Liver (tissue), 9 donors: ENCODE results near the gene TRIL. TPM values are rescaled to one million over a fixed set of nuclear protein-coding genes. Genes with fewer than 3 reads are reported as not detected.

Source experiments
- DNase-seq: peaks from one replicate; pipeline ENCODE4 v3.0.0-alpha.2; 2017; ENCODE audit warnings: low spot score
- H3K27ac ChIP-seq, 2 donors: one replicate each; pipeline ENCODE4 v1.7.0; 2013; ENCODE audit warnings: inconsistent platforms in 2 of 2, low read length in 2 of 2, control low read depth in 1 of 2, low read depth in 1 of 2, mild to moderate bottlenecking in 1 of 2
- H3K27me3 ChIP-seq, 4 donors: one replicate each; pipeline versions ENCODE4 v1.6.1 to v1.7.0; 2013; ENCODE audit warnings: low read length in 3 of 4, inconsistent platforms in 1 of 4, mild to moderate bottlenecking in 1 of 4, moderate library complexity in 1 of 4; ENCODE audit not compliant: control insufficient read depth in 4 of 4, insufficient read depth in 4 of 4
- H3K36me3 ChIP-seq, 4 donors: one replicate each; pipeline versions ENCODE4 v1.6.1 to v1.7.0; 2013; ENCODE audit warnings: low read length in 3 of 4, mild to moderate bottlenecking in 3 of 4, low read depth in 1 of 4, moderate library complexity in 1 of 4; ENCODE audit not compliant: control insufficient read depth in 4 of 4, insufficient read depth in 3 of 4
- H3K4me1 ChIP-seq, 4 donors: one replicate each; pipeline versions ENCODE4 v1.6.1 to v1.7.0; 2013; ENCODE audit warnings: low read length in 3 of 4, mild to moderate bottlenecking in 3 of 4, moderate library complexity in 1 of 4; ENCODE audit not compliant: control insufficient read depth in 4 of 4, insufficient read depth in 4 of 4
- H3K4me3 ChIP-seq, 3 donors: one replicate each; pipeline versions ENCODE4 v1.6.1 to v1.7.0; 2013; ENCODE audit warnings: low read length in 3 of 3, control low read depth in 1 of 3, low read depth in 1 of 3, mild to moderate bottlenecking in 1 of 3
- H3K9ac ChIP-seq, 2 donors: one replicate each; pipeline ENCODE4 v1.7.0; 2013; ENCODE audit warnings: low read length in 2 of 2, mild to moderate bottlenecking in 2 of 2, moderate library complexity in 2 of 2, control low read depth in 1 of 2, low read depth in 1 of 2
- H3K9me3 ChIP-seq, 4 donors: one replicate each; pipeline versions ENCODE4 v1.6.1 to v1.7.0; 2013; ENCODE audit warnings: low read length in 3 of 4; ENCODE audit not compliant: control insufficient read depth in 4 of 4
- EGR1 ChIP-seq, 2 donors: IDR thresholded peaks; 2 replicates each; pipeline ENCODE4 v1.6.1; 2016 to 2018; ENCODE audit warnings: antibody characterized with exemption in 2 of 2, low read depth in 2 of 2
- FOXA2 ChIP-seq: IDR thresholded peaks from 2 replicates; pipeline ENCODE4 v1.6.1; 2016; ENCODE audit warnings: antibody characterized with exemption
- GABPA ChIP-seq, 2 donors: IDR thresholded peaks in 1 of 2; conservative IDR thresholded peaks in 1 of 2; 2 replicates each; pipeline ENCODE4 v1.6.1; 2016; ENCODE audit warnings: antibody characterized with exemption in 2 of 2, mild to moderate bottlenecking in 1 of 2, moderate library complexity in 1 of 2
- HNF4A ChIP-seq, 2 donors: conservative IDR thresholded peaks; 2 replicates each; pipeline ENCODE4 v1.6.1; 2016; ENCODE audit warnings: antibody characterized with exemption in 2 of 2, mild to moderate bottlenecking in 2 of 2
- HNF4G ChIP-seq: IDR thresholded peaks from 2 replicates; pipeline ENCODE4 v1.6.1; 2016; ENCODE audit warnings: antibody characterized with exemption
- NR2F2 ChIP-seq: IDR thresholded peaks from 2 replicates; pipeline ENCODE4 v1.6.1; 2016; ENCODE audit warnings: antibody characterized with exemption
- WGBS: extraction: QIAGEN DNeasy Blood & Tissue Kit; methylation state at CpG from one replicate; pipeline ENCODE4 v1.1.7; 2013; 5-methylcytosine and 5-hydroxymethylcytosine counted together
- polyA plus RNA-seq, 2 donors: library from polyadenylated mRNA; stranded (reverse) in 1 of 2; unstranded in 1 of 2; fragments of 200-250 nt in 1 of 2; fragments of >200 nt in 1 of 2; fragmentation: Nextera tagmentation in 1 of 2; extraction: Ambion mirVana in 1 of 2; gene quantifications; one replicate each; pipeline versions ENCODE4 v1.2.1 to v1.2.3, GENCODE V29; 2013 to 2015
- total RNA-seq, 2 donors: library from RNA; depleted of rRNA; stranded (reverse); fragments of >200 nt; gene quantifications; one replicate each; pipeline ENCODE4 v1.2.3, GENCODE V29; 2014
- TF ChIP-seq, protein P1 (sequence below): fragments of 150-350 bp; IDR thresholded peaks from 2 replicates; pipeline ENCODE4 v1.5.1; 2017; ENCODE audit warnings: improper control_type of control experiment, low read depth, low read length; ENCODE audit not compliant: missing input control
- TF ChIP-seq, protein P2 (sequence below): IDR thresholded peaks from 2 replicates; pipeline ENCODE4 v1.6.1; 2016; ENCODE audit warnings: antibody characterized with exemption, mild to moderate bottlenecking
- TF ChIP-seq, protein P3 (sequence below): IDR thresholded peaks from 2 replicates; pipeline ENCODE4 v1.6.1; 2016; ENCODE audit warnings: antibody characterized with exemption
- donor health status: healthy.
- donor health status: healthy.
- donor health status: healthy.
- donor health status: healthy.
- donor health status: healthy.

TRIL gene
- total and polyA plus RNA-seq, 4 donors: 0.06 to 0.67 (median 0.35) TPM

DNA sequence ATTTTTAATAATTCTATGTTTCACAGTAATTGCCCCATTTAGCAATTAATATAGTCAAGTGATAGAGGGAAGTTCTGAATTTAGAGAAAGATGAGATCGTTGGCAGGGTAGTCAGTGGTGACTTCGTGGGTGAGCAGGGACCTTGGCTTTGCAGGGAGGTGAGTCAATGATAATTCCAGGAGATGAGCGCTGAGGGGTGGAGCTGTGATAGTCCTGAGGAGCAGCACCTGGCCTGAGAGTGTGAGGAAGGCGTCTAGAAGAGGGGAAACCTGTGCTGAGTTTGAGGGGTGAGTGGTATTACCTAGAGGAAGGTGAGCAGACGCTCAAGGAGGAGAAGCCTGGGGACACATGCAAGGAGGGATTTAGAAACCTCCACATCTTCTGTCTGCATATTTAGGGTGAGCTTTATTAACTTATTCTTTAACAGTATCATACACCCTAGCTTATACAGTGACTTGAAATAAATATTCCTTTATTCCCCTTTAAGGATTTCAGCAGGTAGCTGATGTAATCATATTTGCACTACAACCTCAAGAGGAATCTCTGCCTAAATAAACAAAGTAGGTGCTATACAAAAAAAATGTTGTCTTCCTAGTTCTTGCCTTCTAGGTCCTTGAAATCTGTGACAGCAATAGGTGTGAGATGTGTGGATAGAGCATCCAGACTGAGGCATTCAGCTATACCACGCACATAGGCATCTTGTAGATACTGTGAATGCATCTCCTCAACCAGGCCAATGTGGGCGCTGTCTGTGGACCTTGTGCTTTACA is 2.1 kb upstream of the TRIL start:
- H3K9ac ChIP-seq: no peak overlapping the region
- peaks cover 8 to 27% (median 22%) of the 10 kb centered on the region in 4 donors for H3K4me1 ChIP-seq
- H3K27me3 ChIP-seq: peaks cover 0 to 3% (median 0%) of the 10 kb centered on the region in 4 donors
- no peak overlapping the region for H3K4me3 ChIP-seq
- WGBS: 89% methylated on average over 7 of the region's 7 CpGs
- H3K27ac ChIP-seq: no peak overlapping the region
- no peaks in the 10 kb centered on the region for H3K36me3 ChIP-seq
- no peak for DNase-seq
- H3K9me3 ChIP-seq: peaks cover 0 to 14% (median 0%) of the 10 kb centered on the region in 4 donors
- TF ChIP-seq, protein P1, sequence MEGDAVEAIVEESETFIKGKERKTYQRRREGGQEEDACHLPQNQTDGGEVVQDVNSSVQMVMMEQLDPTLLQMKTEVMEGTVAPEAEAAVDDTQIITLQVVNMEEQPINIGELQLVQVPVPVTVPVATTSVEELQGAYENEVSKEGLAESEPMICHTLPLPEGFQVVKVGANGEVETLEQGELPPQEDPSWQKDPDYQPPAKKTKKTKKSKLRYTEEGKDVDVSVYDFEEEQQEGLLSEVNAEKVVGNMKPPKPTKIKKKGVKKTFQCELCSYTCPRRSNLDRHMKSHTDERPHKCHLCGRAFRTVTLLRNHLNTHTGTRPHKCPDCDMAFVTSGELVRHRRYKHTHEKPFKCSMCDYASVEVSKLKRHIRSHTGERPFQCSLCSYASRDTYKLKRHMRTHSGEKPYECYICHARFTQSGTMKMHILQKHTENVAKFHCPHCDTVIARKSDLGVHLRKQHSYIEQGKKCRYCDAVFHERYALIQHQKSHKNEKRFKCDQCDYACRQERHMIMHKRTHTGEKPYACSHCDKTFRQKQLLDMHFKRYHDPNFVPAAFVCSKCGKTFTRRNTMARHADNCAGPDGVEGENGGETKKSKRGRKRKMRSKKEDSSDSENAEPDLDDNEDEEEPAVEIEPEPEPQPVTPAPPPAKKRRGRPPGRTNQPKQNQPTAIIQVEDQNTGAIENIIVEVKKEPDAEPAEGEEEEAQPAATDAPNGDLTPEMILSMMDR: no peak
- no peak for TF ChIP-seq HNF4A (conservative IDR thresholded peaks at IDR 0.05)
- no peak for TF ChIP-seq FOXA2

DNA sequence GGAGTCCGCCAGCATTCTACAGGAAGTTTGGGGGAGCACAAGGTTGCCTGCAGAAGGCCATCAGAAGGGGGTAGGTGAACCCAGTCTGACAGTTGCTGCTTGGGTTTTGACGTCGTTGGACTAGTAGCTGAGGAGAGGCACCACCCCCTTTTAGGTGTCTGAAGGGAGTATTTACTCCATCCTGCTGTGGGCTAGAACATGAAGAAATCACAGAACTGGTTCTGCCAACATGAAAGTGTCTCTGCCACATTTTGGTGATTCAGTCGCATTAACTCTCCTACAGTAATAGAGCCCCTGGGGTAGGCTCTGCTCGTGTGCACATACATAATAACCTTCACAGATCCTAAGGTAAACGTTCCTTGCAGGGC is 834 bp upstream of the TRIL start:
- Histone ChIP-seq H3K36me3 (no peaks in the 10 kb centered on the region), H3K27me3 (peaks cover 0 to 3% (median 0%) of the 10 kb centered on the region in 4 donors), H3K9me3 (peaks cover 0 to 14% (median 0%) of the 10 kb centered on the region in 4 donors), H3K9ac (no peak overlapping the region), H3K4me3 (no peak overlapping the region), H3K27ac (peak overlapping the region in 1 of 2 donors; percentile 7), H3K4me1 (peaks cover 11 to 30% (median 22%) of the 10 kb centered on the region in 4 donors)
- TF ChIP-seq, protein P2, sequence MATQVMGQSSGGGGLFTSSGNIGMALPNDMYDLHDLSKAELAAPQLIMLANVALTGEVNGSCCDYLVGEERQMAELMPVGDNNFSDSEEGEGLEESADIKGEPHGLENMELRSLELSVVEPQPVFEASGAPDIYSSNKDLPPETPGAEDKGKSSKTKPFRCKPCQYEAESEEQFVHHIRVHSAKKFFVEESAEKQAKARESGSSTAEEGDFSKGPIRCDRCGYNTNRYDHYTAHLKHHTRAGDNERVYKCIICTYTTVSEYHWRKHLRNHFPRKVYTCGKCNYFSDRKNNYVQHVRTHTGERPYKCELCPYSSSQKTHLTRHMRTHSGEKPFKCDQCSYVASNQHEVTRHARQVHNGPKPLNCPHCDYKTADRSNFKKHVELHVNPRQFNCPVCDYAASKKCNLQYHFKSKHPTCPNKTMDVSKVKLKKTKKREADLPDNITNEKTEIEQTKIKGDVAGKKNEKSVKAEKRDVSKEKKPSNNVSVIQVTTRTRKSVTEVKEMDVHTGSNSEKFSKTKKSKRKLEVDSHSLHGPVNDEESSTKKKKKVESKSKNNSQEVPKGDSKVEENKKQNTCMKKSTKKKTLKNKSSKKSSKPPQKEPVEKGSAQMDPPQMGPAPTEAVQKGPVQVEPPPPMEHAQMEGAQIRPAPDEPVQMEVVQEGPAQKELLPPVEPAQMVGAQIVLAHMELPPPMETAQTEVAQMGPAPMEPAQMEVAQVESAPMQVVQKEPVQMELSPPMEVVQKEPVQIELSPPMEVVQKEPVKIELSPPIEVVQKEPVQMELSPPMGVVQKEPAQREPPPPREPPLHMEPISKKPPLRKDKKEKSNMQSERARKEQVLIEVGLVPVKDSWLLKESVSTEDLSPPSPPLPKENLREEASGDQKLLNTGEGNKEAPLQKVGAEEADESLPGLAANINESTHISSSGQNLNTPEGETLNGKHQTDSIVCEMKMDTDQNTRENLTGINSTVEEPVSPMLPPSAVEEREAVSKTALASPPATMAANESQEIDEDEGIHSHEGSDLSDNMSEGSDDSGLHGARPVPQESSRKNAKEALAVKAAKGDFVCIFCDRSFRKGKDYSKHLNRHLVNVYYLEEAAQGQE: no peak
- TF ChIP-seq GABPA (IDR thresholded peaks at IDR 0.05 in 1 of 2, conservative IDR thresholded peaks at IDR 0.05 in 1 of 2) (no peak), NR2F2 (no peak), HNF4G (no peak), EGR1 (IDR thresholded peaks at IDR 0.05; ENCODE audit: low read depth in 2 of 2) (no peak)
- TF ChIP-seq, protein P1: no peak
- TF ChIP-seq, protein P3, sequence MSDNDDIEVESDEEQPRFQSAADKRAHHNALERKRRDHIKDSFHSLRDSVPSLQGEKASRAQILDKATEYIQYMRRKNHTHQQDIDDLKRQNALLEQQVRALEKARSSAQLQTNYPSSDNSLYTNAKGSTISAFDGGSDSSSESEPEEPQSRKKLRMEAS: no peak
- no peak for DNase-seq
- 81% methylated on average over 6 of the region's 6 CpGs for WGBS
